MG63 (cell line): ENCODE measurements around the gene NUP107. TPM values are rescaled to one million over a fixed set of nuclear protein-coding genes. Genes with fewer than 3 reads are reported as not detected.
"Not testable (repeated sequence)": the region's sequence is repeated elsewhere in the genome, so short reads cannot be mapped to it uniquely, and the experiment has no call there.

Source experiments
- DNase-seq: peaks from one replicate; pipeline ENCODE4 v3.0.0-alpha.2; 2020
- H3K27me3 ChIP-seq: fragments of 250-450 bp; sonication (Bioruptor Pico); 2 replicates; pipeline ENCODE4 v1.5.1; 2020; ENCODE audit warnings: mild to moderate bottlenecking, moderate library complexity
- H3K36me3 ChIP-seq: fragments of 250-450 bp; sonication (Bioruptor Pico); 2 replicates; pipeline ENCODE4 v1.5.1; 2020; ENCODE audit warnings: mild to moderate bottlenecking, moderate library complexity
- H3K4me3 ChIP-seq: fragments of 250-450 bp; sonication (Bioruptor Pico); 2 replicates; pipeline ENCODE4 v1.5.1; 2020; ENCODE audit warnings: mild to moderate bottlenecking, moderate library complexity
- H3K9me3 ChIP-seq: fragments of 250-450 bp; sonication (Bioruptor Pico); 2 replicates; pipeline ENCODE4 v1.5.1; 2020; ENCODE audit warnings: mild to moderate bottlenecking, moderate library complexity
- total RNA-seq: library from RNA; depleted of rRNA; stranded (reverse); fragments of >200 nt; shearing (Covaris generic); gene quantifications from 2 replicates; pipeline ENCODE4 v1.2.3, GENCODE V29; 2014; ENCODE audit warnings: low replicate concordance; rRNA removed

Gene NUP107
- 81.5 and 82.5 TPM in 2 replicates for total RNA-seq

DNA sequence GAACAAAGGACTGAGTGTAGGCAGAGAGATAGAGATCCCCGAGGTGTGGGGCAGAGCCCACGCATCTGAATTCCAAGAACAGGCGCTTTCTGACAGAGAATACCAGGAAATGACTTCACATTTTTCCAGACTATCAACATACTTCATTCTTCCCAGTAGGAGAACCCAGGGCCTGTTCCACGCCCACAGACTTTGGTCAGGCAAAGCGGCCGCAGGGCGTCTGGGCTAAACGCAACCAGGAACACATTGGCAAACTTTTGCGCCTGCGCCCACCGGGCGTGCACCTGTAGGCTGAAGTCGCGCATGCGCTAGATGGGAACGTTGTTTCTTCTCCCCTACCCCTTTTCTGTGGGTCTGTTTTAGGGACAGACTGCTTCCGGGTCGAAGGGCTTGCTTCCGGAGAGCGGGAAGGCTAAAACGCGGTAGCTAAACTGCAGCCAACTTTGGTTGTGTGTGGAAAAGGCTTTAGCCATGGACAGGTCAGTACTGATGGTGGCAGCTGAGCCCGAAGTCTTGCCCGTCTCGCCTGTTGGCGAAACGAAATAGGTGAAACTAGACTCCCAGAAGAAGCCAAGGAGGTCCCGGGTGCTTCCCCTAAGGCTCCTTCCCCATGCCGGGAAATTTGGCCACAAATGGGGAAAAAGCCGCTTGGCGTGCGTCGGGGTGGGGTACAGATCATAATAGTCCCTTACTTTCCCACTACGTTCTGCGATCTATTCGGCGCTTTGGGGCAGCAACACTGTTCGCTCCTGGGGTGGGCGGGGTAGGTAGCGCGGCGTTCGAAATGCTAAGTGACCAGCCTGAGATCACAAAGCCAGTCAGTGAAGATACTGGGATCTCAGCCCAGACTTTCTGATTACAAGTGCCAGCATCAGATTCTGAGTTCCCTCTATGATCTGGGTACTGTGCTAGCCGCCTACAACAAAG is at the start of gene NUP107:
NUP107 (plus strand) TSS at position 384 of the 927 bp plus-strand sequence; CDS start at position 472, 88 bp downstream.
- no peaks in the 10 kb centered on the region for H3K9me3 ChIP-seq
- DNase-seq: peak; percentile 98
- peaks cover 36% of the 10 kb centered on the region for H3K36me3 ChIP-seq
- H3K4me3 ChIP-seq: peak within 1 kb of the TSS; percentile 94
- no peaks in the 10 kb centered on the region for H3K27me3 ChIP-seq

GRCh38 chr12:68637439-68637838 is 49.3 kb upstream of the NUP107 start:
- not testable (repeated sequence) for DNase-seq, H3K9me3 ChIP-seq, H3K36me3 ChIP-seq, H3K4me3 ChIP-seq, H3K27me3 ChIP-seq

DNA sequence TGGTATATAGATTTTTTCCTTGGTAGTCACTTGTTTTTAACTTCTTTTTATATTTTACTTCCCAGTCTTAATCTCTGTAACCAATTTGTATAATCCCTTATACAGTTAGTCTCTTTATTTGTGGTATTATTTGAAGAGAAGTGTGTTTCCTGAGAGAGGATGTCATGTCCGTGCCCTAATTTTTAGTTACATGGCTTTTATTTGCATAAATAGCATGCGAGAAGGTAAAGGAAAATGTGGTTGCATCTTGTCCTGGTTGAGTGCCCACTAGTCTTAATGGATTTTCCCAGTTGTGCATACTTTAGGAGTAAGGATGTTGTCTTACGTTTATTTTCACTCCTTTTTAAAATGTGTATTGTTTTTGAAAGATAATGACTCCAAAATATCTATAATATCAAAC is 48.6 kb upstream of the NUP107 start:
- H3K27me3 ChIP-seq: no peaks in the 10 kb centered on the region
- no peaks in the 10 kb centered on the region for H3K9me3 ChIP-seq
- H3K36me3 ChIP-seq: no peaks in the 10 kb centered on the region; the same call in none of the 2 replicates
- H3K4me3 ChIP-seq: no peak overlapping the region
- no peak for DNase-seq

DNA sequence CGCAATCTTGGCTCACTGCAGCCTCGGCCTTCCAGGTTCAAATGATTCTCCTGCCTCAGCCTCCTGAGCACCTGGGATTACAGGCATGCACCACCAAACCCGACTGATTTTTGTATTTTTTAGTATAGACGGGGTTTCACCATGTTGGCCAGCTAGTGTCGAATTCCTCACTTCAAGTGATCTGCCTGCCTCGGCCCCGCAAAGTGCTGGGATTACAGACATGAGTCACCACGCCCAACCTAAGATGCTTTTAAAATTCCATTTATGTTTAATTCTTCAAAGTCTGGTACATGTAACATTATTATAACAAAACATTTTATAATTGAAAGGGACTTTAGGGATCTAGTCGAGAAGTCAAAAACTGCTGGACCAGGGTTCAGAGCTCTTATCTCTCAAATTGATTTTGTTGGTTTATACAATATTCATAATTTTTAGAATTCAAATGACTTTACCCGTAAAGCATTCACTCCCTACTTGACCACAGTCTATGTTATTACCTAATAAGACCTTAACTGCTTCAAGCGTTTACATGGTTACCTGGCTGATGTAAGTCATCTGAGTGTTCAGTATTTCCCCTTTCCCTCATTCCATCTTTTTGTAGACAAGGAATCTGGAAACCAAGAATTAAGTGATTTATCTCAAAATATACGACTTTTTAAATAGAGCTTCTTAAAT is 47.9 kb upstream of the NUP107 start:
- H3K9me3 ChIP-seq: no peaks in the 10 kb centered on the region
- no peaks in the 10 kb centered on the region for H3K27me3 ChIP-seq
- H3K36me3 ChIP-seq: no peaks in the 10 kb centered on the region; the same call in none of the 2 replicates
- no peak for DNase-seq
- no peak overlapping the region for H3K4me3 ChIP-seq

DNA sequence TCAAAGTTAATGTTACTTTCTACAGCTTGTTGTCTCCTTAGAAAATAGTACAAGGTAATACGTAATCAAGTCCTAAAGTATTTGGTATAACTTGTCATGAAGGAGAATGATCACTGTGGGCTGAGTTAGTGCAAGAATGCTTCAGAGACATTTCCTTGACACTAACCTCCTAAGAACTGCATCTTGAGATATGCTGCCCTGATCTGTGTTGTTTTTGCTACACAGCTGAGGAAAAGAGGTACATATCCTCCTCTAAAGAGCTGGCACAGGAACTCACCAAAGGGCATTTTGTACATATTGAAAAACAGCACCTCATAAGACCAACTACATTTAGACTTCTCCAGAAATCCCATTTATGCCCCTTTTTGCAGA is 47.4 kb upstream of the NUP107 start:
- Histone ChIP-seq H3K27me3 (no peaks in the 10 kb centered on the region), H3K9me3 (no peaks in the 10 kb centered on the region), H3K36me3 (no peaks in the 10 kb centered on the region; the same call in none of the 2 replicates), H3K4me3 (no peak overlapping the region)
- DNase-seq: no peak

DNA sequence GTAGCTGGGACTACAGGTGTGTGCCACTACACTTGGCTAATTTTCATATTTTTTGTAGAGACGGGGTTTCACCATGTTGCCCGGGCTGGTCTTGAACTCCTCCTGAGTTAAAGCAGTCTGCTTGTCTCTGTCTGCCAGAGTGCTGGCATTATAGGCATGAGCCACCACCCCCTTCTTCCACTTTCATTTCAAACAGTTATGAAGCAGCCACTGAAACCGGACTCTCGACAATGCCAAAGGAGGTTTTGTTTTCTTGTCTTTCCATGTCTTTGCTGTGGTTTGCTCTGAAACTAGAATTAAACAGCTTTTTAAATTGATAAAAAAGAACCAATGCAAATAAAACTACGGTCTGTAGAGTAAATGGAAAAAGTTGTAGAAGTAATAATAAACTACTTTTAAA is 45.6 kb upstream of the NUP107 start:
- no peaks in the 10 kb centered on the region; the same call in none of the 2 replicates for H3K36me3 ChIP-seq
- no peak overlapping the region for H3K4me3 ChIP-seq
- H3K27me3 ChIP-seq: no peaks in the 10 kb centered on the region
- no peak for DNase-seq
- no peaks in the 10 kb centered on the region for H3K9me3 ChIP-seq

- peaks cover 9% of the 10 kb centered on the region for H3K36me3 ChIP-seq
- no peak for DNase-seq
- H3K9me3 ChIP-seq: no peaks in the 10 kb centered on the region
Observed at GRCh38 chr12:68646484-68646883, 40.3 kb upstream of the NUP107 start.

GRCh38 chr12:68647507-68647906 is 39.3 kb upstream of the NUP107 start:
- Histone ChIP-seq H3K27me3 (no peaks in the 10 kb centered on the region), H3K36me3 (peaks cover 17% of the 10 kb centered on the region), H3K4me3 (no peak overlapping the region), H3K9me3 (no peaks in the 10 kb centered on the region)
- no peak for DNase-seq

More at GRCh38 chr12:68646484-68646883, 40.3 kb upstream of the NUP107 start:
- H3K4me3 ChIP-seq: no peak overlapping the region
- H3K27me3 ChIP-seq: no peaks in the 10 kb centered on the region

DNA sequence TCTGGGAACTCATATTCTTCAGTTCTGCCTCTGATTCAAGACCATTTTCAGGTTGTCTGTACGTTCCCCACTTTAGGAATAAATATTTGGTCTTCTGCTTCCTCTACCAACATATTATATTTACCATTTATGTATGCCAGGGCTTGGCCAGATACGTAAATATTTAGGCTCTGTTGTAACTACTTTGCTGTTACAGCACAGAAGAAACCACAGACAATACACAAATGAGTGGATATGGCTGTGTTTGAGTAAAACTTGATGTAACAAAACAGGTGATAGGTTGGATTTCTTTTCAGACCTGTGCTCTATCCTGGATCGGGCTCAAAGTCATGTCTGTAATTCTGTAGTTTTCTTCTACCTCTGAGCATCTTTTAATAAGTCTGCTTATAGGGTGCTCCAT is 38.6 kb upstream of the NUP107 start:
- Histone ChIP-seq H3K36me3 (peaks cover 23% of the 10 kb centered on the region), H3K27me3 (no peaks in the 10 kb centered on the region), H3K4me3 (no peak overlapping the region), H3K9me3 (no peaks in the 10 kb centered on the region)
- DNase-seq: no peak

GRCh38 chr12:68665016-68665569 is 21.7 kb upstream of the NUP107 start:
- H3K4me3 ChIP-seq: no peak overlapping the region
- H3K36me3 ChIP-seq: peaks cover 21% of the 10 kb centered on the region
- no peaks in the 10 kb centered on the region for H3K9me3 ChIP-seq
- H3K27me3 ChIP-seq: no peaks in the 10 kb centered on the region
- DNase-seq: no peak

DNA sequence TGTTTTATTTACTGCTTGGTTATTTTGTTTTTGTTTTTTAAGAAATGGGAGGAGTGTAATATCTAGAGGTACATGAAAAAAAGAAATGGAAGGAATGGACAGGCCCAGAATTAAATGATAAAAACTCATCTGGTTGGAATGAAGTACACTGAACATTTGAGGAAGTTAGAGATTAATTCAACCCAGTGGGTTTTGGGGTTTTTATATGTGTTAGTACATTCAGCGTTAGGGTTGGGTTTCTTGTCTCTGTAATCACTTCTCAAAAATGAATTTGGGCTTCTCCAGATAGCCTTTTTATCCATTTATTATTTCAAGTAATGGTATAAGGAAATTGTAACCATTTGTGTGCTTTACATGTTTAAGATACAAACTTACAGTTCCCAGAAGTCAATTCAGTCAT is 19.5 kb upstream of the NUP107 start:
- Histone ChIP-seq H3K9me3 (no peaks in the 10 kb centered on the region), H3K27me3 (no peaks in the 10 kb centered on the region), H3K36me3 (peaks cover 9% of the 10 kb centered on the region), H3K4me3 (no peak overlapping the region)
- no peak for DNase-seq

- Histone ChIP-seq H3K27me3 (no peaks in the 10 kb centered on the region), H3K36me3 (peaks cover 9% of the 10 kb centered on the region), H3K9me3 (no peaks in the 10 kb centered on the region), H3K4me3 (no peak overlapping the region)
- no peak for DNase-seq
Observed at GRCh38 chr12:68667896-68668295, 18.9 kb upstream of the NUP107 start.

GRCh38 chr12:68671179-68671578 is 15.6 kb upstream of the NUP107 start:
- Histone ChIP-seq H3K4me3 (no peak overlapping the region), H3K9me3 (no peaks in the 10 kb centered on the region), H3K36me3 (peaks cover 5% of the 10 kb centered on the region; the same call in 1 of the 2 replicates), H3K27me3 (no peaks in the 10 kb centered on the region)
- DNase-seq: no peak

- DNase-seq: no peak
- no peaks in the 10 kb centered on the region for H3K36me3 ChIP-seq
- H3K27me3 ChIP-seq: no peaks in the 10 kb centered on the region
- no peaks in the 10 kb centered on the region for H3K9me3 ChIP-seq
- H3K4me3 ChIP-seq: no peak overlapping the region
Observed at GRCh38 chr12:68673788-68674187, 13.0 kb upstream of the NUP107 start.

GRCh38 chr12:68674376-68674775 is 12.4 kb upstream of the NUP107 start:
- Histone ChIP-seq H3K36me3 (no peaks in the 10 kb centered on the region), H3K4me3 (no peak overlapping the region), H3K9me3 (no peaks in the 10 kb centered on the region), H3K27me3 (no peaks in the 10 kb centered on the region)
- DNase-seq: no peak

DNA sequence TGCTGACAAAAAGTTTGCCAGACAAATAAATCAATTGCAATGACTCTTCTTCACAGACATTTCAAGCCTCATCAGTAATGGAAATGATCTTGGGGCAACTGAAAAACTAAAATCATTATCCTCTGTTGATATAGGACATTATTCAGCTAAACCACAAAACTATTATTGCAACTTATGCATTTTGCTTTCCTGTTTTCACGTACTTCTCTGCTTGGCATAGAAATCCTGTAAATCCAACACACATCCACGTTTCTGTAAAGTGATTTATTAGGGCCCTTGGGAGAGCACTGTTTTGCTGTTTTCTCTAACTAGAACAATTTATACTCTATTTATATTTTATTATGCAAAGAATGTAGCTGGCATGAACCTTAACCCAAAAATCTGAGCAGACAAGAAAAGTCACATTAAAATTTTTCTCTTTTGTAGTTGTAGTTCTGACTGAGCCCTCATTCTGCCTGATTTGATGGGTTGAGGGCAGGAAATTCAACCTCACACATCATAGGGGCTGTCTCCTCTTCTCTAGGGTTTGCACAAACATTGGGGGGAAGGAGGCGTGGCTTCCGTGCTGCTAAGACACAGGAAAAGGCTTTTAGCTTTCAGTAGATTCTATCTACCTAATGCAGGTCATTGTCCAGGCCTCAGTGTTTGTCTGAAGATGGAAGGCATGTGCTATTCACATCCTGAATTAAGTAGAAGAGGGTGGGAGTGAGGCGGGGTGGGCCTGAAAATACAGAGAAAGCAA is 11.5 kb upstream of the NUP107 start:
- no peaks in the 10 kb centered on the region for H3K9me3 ChIP-seq
- H3K36me3 ChIP-seq: no peaks in the 10 kb centered on the region
- H3K27me3 ChIP-seq: no peaks in the 10 kb centered on the region
- DNase-seq: no peak
- H3K4me3 ChIP-seq: no peak overlapping the region

DNA sequence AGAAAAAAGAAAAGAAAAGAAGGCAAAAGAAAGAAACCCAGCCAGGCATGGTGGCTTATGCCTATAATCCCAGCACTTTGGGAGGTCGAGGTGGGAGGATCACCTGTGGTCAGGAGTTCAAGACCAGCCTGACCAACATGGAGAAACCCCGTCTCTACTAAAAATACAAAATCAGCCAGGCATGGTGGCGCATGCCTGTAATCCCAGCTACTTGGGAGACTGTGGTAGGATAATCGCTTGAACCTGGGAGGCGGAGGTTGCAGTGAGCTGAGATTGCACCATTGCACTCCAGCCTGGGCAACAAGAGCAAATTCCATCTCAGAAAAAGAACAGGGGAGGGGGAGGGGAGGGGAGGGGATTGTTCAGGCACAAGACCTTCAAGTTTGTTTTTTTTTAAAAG is 9.9 kb upstream of the NUP107 start:
- DNase-seq, H3K9me3 ChIP-seq, H3K27me3 ChIP-seq, H3K4me3 ChIP-seq, H3K36me3 ChIP-seq: not testable (repeated sequence)
